HL-60/S4 treated with phorbol 12-myristate 13-acetate at 8.2 ng/mL for 4 days and 3 days (cell line): ENCODE measurements around the gene PTOV1.

Experiments used
- in situ Hi-C: fragments of 300-500 bp; cut with MboI; formaldehyde crosslinking; loops from 2 replicates; pipeline ENCODE4 v1.15.0; 2022; ENCODE audit warnings: low sequenced_read_pairs

PTOV1 gene

DNA sequence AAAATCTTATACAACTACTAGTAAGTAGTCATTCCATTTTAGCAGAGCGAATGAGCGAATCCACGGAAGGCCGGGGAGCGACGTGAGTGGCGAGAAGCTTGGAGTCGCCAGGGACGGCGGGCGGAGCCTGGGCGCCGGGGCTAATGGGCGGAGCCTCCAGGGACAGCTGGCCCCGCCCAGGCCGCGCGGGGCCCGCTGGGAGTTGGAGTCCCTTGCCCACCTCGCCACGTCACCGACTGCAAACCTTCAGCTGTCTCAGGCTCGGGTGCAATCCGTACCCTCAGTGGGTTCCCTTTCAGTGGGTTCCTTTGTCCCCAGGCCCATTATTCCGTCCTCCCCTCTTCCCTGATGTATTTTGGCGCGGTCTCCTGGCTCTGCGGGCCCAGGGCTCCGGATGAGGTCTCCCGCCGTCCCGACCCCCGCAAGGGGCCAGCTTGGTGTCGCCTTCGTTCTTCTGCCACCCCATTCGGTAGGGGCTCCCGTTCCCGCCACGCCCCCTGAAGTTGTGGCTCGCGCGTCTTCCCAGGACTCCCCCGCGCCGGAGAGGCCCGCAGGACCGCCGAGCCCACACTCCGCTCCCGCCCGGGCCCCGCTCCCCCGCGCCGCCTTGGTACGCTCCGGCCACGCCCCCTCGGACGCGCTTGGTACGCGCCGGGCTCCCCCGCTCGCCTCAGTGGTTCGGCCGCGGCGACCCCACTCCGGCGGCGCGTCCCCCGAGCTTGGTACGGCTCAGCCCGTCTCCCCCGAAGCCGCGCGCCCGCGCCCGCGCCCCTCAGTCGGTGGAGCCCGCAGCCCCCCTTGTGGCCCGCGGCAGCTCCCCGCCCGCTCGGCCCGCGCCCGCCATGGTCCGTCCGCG lies at the start of gene PTOV1:
TSS of gene PTOV1 (plus strand) at position 673 of the 856 bp plus-strand sequence.
- in situ Hi-C loops, result no loop called here

DNA sequence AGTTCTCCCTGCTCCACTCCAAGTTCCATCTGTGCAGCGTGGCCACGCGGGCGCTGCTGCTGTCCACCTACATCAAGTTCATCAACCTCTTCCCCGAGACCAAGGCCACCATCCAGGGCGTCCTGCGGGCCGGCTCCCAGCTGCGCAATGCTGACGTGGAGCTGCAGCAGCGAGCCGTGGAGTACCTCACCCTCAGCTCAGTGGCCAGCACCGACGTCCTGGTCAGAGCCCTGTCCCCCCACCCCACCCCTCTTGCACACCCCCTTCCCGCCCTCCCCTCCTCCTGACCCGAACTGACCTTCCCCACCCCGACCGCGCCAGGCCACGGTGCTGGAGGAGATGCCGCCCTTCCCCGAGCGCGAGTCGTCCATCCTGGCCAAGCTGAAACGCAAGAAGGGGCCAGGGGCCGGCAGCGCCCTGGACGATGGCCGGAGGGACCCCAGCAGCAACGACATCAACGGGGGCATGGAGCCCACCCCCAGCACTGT lies 49.5 kb upstream of the PTOV1 start:
- in situ Hi-C loops, result no loop called here

DNA sequence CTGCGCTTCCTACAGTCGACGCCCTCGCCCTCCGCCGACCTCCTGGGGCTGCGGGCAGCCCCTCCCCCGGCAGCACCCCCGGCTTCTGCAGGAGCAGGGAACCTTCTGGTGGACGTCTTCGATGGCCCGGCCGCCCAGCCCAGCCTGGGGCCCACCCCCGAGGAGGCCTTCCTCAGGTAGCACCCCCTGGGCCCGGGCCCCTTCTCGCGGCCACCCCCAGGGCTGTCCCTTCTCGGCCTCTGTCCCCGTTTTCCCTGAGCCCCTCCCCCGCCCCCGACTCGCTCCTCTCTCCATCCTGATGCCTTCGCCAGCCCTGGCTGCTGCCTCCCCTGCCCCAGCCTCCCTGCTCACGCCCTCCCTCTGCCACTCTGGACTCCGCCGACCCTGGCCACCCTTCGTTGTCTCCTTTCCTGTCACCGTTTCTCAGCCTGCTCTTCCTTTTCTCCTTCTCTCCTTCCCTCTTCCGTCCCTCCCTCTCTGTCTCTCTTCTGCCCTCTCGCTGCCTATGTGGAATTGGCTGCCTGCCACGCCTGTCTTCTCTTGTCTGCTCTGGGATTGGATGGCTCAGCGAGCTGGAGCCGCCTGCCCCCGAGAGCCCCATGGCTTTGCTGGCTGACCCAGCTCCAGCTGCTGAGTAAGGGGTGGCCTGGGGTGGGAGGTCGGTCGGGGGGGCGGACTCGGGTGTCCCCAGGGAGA lies 48.8 kb upstream of the PTOV1 start:
- in situ Hi-C loops, result no loop called here

DNA sequence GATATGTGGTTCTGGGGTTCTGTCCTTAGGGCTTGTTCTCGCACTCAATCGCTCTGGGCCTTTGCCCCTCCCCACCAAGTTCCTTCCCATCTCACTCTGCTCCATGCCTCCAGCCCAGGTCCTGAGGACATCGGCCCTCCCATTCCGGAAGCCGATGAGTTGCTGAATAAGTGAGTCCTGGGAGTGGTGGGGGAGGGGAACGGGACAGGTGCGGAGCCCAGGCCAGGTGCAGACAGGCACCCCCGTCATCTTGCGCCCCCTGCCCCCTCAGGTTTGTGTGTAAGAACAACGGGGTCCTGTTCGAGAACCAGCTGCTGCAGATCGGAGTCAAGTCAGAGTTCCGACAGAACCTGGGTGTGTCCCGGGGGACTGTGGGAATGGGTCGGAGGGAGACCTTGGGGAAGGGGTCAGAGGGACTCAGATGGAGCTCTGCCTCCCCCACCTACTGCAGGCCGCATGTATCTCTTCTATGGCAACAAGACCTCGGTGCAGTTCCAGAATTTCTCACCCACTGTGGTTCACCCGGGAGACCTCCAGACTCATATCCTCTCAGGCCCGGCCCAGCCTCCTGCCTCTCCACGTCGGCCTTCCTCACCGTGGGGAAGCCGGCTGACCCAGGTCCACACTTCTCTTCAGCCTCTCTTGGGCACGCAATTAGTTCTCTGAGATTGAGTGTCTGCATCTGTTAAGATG lies 48.0 kb upstream of the PTOV1 start:
- in situ Hi-C loops, result no loop called here

DNA sequence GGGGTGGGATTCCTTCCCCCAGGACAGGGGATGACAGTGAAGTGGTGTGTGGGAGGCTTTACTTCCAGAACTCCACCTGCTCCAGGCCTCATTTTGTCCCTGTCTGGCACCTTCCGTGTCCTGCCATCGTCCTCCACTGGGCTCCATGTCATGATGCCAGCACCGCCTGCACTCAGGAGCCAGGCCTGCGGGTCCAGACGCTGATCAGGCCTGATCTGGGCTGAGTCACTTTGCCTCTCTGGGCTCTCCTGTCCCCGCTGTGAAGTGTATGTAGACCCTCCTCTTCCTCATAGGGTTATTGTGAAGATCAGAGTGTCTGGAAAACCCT lies 47.5 kb upstream of the PTOV1 start:
- in situ Hi-C loops, result no loop called here

DNA sequence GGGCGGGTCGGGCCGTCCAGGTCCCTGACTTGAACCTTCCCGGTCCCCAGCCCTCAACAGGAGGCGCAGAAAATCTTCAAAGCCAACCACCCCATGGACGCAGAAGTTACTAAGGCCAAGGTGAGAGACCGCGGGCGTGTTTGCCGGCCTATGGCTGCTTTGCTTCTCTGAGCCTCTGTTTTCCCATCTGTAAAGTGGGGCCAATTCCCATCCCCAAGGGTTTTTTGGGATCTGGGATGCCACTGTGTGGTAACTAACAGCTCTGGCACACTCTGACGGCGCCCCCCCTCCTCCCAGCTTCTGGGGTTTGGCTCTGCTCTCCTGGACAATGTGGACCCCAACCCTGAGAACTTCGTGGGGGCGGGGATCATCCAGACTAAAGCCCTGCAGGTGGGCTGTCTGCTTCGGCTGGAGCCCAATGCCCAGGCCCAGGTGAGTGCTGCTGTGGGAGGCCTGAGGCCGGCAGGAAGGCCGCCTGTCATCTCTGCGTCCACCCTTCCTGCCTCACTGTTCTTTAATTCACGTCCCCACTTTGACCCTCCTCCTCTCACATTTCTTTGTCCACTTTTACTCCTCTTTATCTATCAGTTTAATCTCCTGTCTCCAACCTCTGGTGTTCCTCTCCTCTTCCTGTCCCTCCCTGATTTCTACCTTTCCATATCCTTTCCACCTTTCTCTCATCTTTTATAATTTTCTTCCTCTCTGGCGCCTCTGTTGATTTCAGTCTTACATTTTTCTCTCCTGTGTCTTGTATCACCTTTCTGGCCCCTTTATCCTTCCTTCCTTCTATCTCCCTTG lies 44.9 kb upstream of the PTOV1 start:
- in situ Hi-C loops, result no loop called here

DNA sequence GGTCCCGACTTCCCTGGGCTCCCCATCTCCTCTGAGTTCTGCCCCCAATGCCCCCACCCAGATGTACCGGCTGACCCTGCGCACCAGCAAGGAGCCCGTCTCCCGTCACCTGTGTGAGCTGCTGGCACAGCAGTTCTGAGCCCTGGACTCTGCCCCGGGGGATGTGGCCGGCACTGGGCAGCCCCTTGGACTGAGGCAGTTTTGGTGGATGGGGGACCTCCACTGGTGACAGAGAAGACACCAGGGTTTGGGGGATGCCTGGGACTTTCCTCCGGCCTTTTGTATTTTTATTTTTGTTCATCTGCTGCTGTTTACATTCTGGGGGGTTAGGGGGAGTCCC lies 44.4 kb upstream of the PTOV1 start:
- in situ Hi-C loops, result no loop called here

DNA sequence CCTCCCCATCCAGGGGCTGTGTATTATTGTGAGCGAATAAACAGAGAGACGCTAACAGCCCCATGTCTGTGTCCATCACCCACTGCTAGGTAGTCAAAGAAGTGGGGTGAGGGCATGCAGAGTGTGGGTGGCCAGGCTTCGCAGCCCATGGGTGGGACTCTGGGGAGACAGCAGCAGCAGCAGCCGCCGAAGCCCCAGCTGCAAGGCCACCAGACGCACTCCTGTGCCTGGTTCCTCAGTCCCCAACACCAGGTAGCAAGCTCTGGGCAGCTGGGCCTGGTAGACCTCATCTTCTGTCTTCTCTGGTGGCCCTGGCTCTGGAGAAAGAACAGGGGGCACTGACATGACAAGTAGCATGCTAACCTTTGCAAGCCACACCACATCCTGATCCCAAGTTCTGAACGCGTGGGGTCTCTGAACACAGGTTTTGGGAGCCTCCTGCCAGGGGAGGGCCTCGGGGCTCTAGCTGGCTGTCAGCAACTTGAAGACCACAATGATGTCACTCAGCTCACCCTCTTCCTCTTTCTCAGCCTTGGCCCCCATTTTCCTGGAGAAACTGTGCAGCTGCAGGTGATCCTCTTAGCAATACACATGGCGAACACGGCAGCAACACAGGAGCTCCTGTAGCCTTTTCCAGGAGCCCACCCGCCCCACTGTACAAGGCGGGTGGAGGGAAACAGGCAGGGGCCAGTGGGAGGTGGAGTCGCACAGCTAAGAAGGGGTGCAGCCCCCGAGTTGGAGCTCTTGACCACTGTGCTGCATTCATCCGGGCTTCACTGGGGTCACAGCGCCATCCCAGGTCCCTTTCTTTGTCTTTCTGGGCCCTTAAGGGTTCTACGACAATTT lies 43.7 kb upstream of the PTOV1 start:
- in situ Hi-C loops, result no loop called here

DNA sequence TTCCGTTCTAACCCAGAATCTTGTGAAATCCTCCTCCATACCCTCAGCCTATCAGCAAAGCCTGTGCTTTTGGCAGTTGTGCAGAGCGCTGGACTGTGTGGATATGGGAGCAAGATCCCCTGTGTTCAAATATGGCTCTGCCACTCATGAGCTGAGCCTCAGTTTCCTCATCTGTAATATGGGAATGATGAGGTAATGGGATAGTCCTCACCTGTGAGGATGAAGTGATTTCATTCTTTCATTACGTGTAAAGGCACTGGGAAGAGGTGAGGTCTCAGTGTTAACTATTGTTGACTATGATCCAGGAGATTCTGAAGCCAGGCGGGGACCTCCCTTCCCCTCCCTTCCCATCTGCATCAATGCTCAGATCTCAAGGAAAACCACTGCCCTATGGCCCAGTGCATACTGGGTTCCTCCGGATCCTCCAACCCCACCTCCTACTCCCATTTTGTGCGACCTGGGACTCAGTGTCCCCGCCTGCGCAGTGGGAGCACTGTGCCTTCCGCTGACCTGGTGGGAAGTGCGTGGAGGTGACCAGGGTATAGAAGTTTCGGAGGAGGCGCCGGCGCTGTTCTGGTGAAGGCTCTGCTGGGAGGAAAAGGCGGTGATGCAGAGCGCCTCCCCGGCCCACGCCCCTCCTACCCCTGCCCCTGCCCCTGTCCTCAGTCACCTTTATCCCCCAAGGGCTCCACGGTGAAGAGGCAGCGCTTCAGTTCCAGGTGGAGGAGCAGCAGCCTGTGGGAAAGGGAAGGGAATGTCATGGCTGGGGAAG lies 42.9 kb upstream of the PTOV1 start:
- in situ Hi-C loops, result no loop called here

DNA sequence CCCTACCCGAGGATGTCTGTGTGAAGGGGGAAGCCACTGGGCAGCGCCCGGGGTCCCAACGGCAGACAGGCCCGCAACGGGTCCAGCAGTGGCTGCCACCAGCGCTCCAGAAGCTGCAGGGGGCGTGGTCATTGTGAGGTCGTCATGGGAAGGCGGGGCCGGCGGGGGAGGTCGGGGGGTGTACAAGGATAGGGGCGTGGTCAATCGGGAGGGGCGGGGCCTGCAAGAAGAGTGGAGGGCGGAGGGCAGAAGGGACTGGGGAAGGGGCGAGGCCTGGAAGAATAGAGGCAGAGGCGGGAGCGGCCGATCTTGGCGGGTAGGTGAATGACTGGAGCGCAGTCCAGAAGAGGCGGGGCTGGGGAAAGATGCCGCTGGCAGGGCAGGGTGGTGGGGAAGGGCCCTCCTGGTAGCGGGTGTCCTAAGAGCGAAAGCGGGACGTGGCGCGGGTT lies 42.2 kb upstream of the PTOV1 start:
- in situ Hi-C loops, result no loop called here

DNA sequence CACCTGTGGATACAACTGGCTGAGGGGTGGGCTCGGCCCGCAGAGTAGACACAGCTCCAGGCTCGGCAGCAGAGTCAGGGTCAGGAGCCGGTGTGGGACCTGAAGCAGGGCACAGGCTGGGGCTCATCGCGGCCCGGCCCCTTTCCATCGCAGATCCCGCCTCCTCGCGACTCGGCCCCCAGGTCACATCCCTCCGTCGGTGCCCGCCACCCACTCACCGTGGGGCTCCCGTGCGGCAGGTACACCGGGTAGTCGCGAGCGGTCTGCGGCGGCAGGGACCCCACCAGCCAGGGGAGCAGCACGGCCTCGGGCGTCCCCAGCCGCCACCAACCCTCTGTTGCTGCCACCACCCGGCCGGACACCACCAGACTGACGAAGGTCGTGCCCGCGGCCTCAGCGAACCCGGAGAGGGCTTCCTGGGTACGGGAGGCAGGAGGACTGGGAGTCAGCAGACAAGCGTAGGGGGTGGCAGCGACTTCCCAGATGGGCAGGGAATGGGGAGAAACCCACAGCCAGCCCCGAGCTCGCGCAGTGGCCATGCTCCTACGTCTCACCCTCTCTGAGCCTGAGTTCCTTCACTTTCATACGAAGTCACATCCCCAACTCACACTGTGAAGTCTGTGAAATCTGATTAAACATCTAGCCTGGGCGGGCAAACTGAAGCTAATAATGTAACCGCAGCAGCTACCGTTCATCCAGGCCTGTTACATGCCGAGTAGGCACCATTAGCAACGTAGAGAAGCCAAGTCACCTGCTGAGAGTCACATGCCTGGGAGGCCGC lies 41.6 kb upstream of the PTOV1 start:
- in situ Hi-C loops, result no loop called here

DNA sequence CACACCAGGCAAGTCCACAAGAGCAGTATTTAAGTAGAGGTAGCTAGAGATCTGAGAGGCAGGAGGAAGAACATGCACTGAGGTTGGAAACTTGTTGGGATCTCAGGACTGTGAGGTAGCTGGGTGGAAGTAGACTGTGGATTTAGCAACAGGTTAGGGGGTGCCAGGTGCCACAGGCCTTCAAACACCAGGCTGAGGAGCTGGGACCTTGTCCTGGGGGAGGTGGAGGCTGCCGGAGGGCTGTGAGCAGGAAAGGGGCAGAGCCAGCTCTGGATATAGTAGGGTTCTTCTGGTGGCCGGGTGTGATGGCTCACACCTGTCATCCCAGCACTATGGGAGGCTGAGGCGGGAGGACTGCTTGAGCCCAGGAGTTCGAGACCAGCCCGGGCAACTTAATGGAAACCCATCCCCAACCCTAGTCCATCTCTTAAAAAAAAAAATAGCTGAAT lies 41.0 kb upstream of the PTOV1 start:
- in situ Hi-C loops, result no loop called here

DNA sequence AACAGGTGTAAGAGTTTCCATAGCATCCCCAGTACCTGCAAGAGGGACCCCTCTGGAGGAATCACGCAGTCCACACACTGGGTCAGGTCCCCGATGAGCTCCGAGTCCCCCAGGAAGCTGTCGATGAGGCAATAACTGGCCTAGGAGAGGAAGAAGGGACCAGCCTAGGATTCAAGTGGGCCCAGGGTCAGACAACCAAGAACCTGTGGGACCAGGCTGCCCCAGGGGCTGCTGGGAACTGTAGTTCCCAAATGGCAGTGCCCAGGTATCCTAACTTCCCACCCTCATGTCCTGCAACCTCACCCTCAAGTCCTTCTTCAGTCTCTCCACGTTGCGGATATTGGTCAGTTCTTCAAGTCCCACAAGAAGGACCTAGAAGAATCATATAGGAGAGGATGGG lies 39.6 kb upstream of the PTOV1 start:
- in situ Hi-C loops, result no loop called here

DNA sequence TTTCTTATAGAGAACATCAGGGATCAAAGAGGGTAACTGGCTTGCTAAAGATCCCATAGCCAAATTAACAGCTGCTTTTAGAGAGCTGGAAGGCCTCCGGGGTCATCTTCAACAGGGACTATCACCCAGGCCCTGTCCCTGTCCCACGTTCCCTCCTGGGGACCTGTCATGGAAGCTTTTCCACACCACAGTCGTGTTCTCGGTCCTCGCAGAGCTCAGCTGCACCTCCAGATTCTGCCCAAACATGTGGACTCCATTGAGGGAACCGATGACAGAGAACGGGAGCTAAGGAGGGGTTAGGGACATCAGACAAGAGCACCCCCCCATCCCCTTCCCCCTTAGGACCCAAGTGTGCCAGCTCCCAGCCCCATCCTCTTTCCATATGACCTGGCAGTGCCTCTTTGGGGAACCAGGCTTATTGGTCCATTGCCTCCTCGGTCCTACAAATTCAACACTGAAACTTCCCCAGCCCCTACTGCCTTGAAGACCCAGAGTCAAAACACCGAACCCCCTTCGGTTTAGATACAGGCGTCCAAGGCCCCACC lies 38.4 kb upstream of the PTOV1 start:
- in situ Hi-C loops, result no loop called here

DNA sequence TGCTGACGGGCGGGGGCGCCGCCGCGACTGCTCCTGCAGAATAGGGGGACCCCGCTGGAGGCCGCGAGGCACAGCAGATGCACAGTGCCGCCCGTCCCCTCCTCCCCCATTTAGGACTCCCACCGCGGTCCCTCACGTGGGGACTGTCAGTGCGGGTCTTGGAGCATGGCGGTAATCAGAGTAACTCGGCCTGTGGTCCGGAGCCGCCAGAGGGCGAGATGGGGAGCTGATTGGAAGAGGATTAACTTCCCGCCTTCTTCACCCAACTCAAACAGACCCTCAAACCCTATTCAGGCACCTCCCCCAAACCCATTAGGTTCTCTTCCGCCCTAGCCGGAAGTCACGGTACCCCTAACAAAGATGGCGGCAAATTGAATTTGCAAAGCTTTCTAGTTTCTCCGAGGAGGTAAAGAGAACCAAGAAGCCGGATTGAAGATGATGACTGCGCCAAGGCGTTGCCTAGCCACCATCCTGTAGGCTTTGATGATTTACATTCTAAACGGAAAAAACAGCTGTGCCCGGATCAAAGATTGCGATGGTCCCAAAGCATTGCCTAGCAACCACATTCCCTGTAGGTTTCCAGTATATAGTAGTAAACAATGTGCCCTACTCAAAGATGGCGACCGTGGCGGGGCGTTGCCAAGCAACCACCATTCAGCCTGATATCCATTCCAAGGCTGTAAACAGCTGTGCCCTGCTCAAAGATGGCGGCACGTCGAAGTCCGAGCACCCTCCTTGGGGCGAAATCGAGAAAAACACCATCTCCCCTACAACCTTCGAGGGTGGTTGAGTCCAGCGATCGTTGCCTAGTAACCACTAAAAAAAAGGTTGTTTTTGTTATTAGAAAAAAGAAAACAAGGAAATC lies 37.7 kb upstream of the PTOV1 start, which contains the start of gene FUZ:
TSS of gene FUZ (minus strand) at position 296 of the 865 bp plus-strand sequence. CDS start at position 110, 186 bp downstream.
- in situ Hi-C loops, result no loop called here

DNA sequence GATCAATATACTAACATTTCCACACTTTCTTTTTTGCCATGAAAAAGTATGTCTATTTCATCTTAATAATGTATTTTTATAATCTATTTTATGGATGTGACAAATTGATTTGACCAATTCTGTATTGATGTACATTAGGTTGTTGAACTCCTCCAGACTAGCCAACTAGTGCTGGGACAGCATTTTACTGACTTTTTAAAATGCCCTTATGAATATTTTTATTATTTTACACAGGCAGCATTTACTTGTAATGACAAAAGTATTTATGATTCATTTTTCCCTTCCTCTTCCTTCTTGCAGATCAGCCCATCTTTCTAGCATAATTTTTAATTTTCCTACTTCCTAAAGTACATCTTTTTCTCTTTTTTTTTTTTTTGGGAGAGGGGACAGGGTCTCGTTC lies 36.9 kb upstream of the PTOV1 start:
- in situ Hi-C loops, result no loop called here

DNA sequence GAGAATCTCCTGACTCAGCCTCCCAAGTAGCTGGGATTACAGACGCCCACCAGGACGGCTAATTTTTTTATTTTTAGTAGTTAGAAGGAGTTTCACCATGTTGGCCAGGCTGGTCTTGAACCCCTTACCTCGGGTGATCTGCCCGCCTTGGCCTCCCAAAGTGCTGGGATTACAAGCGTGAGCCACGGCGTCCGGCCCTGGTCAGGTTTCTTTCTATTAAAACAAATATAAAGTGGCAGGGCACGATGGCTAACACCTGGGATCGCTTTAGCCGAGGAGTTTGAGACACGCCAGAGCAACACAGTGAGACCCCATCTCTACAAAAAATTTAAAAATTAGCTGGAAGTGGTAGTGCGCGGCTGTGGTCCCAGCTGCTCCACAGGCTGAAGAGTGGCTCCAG lies 34.4 kb upstream of the PTOV1 start:
- in situ Hi-C loops, result no loop called here
